HEK293 (cell line): ENCODE data around the gene ITPR2.

ENCODE experiments used
- CTCF ChIA-PET: fragments of 350-600 bp; formaldehyde crosslinking; extraction: SDS; loops from one replicate; lab custom pipeline; 2021; ENCODE audit warnings: antibody characterized with exemption; lab: Yijun Ruan, JAX
- POLR2A ChIA-PET: fragments of 300-600 bp; formaldehyde crosslinking; extraction: SDS; loops from one replicate; lab custom pipeline; 2020; ENCODE audit warnings: antibody characterized with exemption, inconsistent platforms; lab: Yijun Ruan, JAX
- H3K27ac ChIP-seq: fragments of 200-500 bp; sonication (Bioruptor generic); 2 replicates; pipeline ENCODE4 v1.5.1; 2014; ENCODE audit warnings: low read depth, low read length, control low read depth, inconsistent platforms; ENCODE audit errors: extremely low read depth
- H3K36me3 ChIP-seq, 2 experiments: fragments of 200-500 bp in 1 of 2; sonication (Bioruptor generic) in 1 of 2; 1 replicate in 1 of 2; 2 replicates in 1 of 2; pipeline ENCODE4 v1.5.1; 2014 to 2017; ENCODE audit warnings: inconsistent platforms in 2 of 2, low read length in 2 of 2; ENCODE audit not compliant: control insufficient read depth in 2 of 2, insufficient read depth in 1 of 2
- H3K4me1 ChIP-seq: fragments of 200-500 bp; sonication (Bioruptor generic); 2 replicates; pipeline ENCODE4 v1.5.1; 2014; ENCODE audit warnings: mild to moderate bottlenecking, low read length, inconsistent platforms; ENCODE audit not compliant: control insufficient read depth, insufficient read depth
- H3K4me3 ChIP-seq: 2 replicates; pipeline ENCODE4 v1.5.1; 2011; ENCODE audit warnings: low read depth, mild to moderate bottlenecking, control low read depth, low read length, moderate library complexity
- H3K9me3 ChIP-seq: fragments of 200-500 bp; sonication (Bioruptor generic); 2 replicates; pipeline ENCODE4 v1.5.1; 2014; ENCODE audit warnings: low read depth, low read length, inconsistent platforms; ENCODE audit not compliant: control insufficient read depth, insufficient read depth
- FEZF1 ChIP-seq: fragments of 450-650 bp; formaldehyde crosslinking; IDR thresholded peaks from 2 replicates; pipeline ENCODE4 v1.5.1; 2016; ENCODE audit warnings: missing biosample characterization, missing genetic modification characterization
- IKZF3 ChIP-seq: fragments of 450-650 bp; IDR thresholded peaks from 2 replicates; pipeline ENCODE4 v1.5.0; 2018; ENCODE audit warnings: missing biosample characterization, mild to moderate bottlenecking, missing genetic modification characterization, moderate library complexity
- KLF7 ChIP-seq: fragments of 450-650 bp; formaldehyde crosslinking; IDR thresholded peaks from 2 replicates; pipeline ENCODE4 v1.5.1; 2016; ENCODE audit warnings: missing biosample characterization, missing genetic modification characterization, borderline replicate concordance
- KLF8 ChIP-seq: fragments of 450-650 bp; formaldehyde crosslinking; IDR thresholded peaks from 2 replicates; pipeline ENCODE4 v1.5.1; 2016; ENCODE audit warnings: missing biosample characterization, missing genetic modification characterization
- MZF1 ChIP-seq: fragments of 450-650 bp; formaldehyde crosslinking; IDR thresholded peaks from 2 replicates; pipeline ENCODE4 v1.5.1; 2017; ENCODE audit warnings: missing biosample characterization, missing genetic modification characterization, borderline replicate concordance
- TRIM28 ChIP-seq: IDR thresholded peaks from 2 replicates; pipeline ENCODE4 v1.6.1; 2011; ENCODE audit warnings: low read length, control low read depth, borderline replicate concordance
- ZNF132 ChIP-seq: fragments of 450-650 bp; formaldehyde crosslinking; IDR thresholded peaks from 2 replicates; pipeline ENCODE4 v1.5.1; 2017; ENCODE audit warnings: missing biosample characterization, missing genetic modification characterization, borderline replicate concordance
- ZNF266 ChIP-seq: fragments of 450-650 bp; formaldehyde crosslinking; IDR thresholded peaks from 2 replicates; pipeline ENCODE4 v1.5.1; 2016; ENCODE audit warnings: missing biosample characterization, missing genetic modification characterization, low read depth
- ZNF302 ChIP-seq: fragments of 450-650 bp; formaldehyde crosslinking; IDR thresholded peaks from 2 replicates; pipeline ENCODE4 v1.5.1; 2016; ENCODE audit warnings: missing biosample characterization, missing genetic modification characterization, low read depth
- ZNF366 ChIP-seq: fragments of 450-650 bp; formaldehyde crosslinking; conservative IDR thresholded peaks from 2 replicates; pipeline ENCODE4 v1.5.1; 2016; ENCODE audit warnings: missing biosample characterization, missing genetic modification characterization
- ZNF544 ChIP-seq: fragments of 450-650 bp; formaldehyde crosslinking; IDR thresholded peaks from 2 replicates; pipeline ENCODE4 v1.5.0; 2017; ENCODE audit warnings: missing biosample characterization, missing genetic modification characterization
- ZNF558 ChIP-seq: fragments of 450-650 bp; formaldehyde crosslinking; IDR thresholded peaks from 2 replicates; pipeline ENCODE4 v1.5.1; 2016; ENCODE audit warnings: missing biosample characterization, missing genetic modification characterization
- ZNF561 ChIP-seq: fragments of 450-650 bp; IDR thresholded peaks from 2 replicates; pipeline ENCODE4 v1.5.1; 2018; ENCODE audit warnings: missing biosample characterization, missing genetic modification characterization, borderline replicate concordance
- ZNF670 ChIP-seq: fragments of 450-650 bp; formaldehyde crosslinking; IDR thresholded peaks from 2 replicates; pipeline ENCODE4 v1.5.1; 2016; ENCODE audit warnings: missing biosample characterization, missing genetic modification characterization, low read depth
- ZNF785 ChIP-seq: fragments of 450-650 bp; formaldehyde crosslinking; IDR thresholded peaks from 2 replicates; pipeline ENCODE4 v1.5.1; 2016; ENCODE audit warnings: missing biosample characterization, missing genetic modification characterization
- TF ChIP-seq, protein P1 (sequence below): fragments of 450-650 bp; formaldehyde crosslinking; IDR thresholded peaks from 2 replicates; pipeline ENCODE4 v1.5.1; 2016; ENCODE audit warnings: missing biosample characterization, missing genetic modification characterization
- TF ChIP-seq, protein P2 (sequence below): fragments of 450-650 bp; formaldehyde crosslinking; IDR thresholded peaks from 2 replicates; pipeline ENCODE4 v1.5.1; 2016; ENCODE audit warnings: missing biosample characterization, missing genetic modification characterization
- TF ChIP-seq, protein P3 (sequence below): fragments of 450-650 bp; formaldehyde crosslinking; IDR thresholded peaks from 2 replicates; pipeline ENCODE4 v1.5.1; 2016; ENCODE audit warnings: missing biosample characterization, missing genetic modification characterization

ITPR2 gene

DNA sequence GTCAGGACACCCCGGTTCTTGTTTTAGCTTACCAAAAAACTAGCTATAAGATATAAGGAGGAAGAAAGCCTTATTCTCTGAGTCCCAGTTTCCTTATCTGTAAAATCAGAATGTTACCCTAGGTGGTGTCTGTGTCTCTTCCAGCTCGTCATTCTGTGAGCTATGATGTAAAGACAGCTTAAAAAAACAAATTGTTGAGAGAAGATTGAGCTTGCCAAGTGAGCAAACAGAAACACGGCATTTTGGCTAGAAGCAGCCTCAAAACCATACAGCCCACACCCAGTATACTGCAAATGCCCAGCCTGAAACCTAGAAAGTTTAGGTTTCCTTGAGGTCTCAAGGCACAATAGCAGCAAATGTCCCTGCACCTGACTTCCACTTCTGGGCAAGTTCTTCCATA is 486.3 kb downstream of the ITPR2 start:
- no peaks in the 10 kb centered on the region for H3K36me3 ChIP-seq
- CTCF ChIA-PET = interaction anchor here (0.6 to 1.0 kb wide), 4 partner anchors 46 to 372 kb away, joined by 3 to 7 read pairs (median 3); no protein-coding TSS in a partner anchor
- H3K4me1 ChIP-seq = peaks cover 6% of the 10 kb centered on the region
- no peak for TF ChIP-seq KLF7 (tag by site-specific recombination)
- no peak for TF ChIP-seq ZNF670 (tag by site-specific recombination)
- TF ChIP-seq ZNF366 (tag by site-specific recombination) = no peak
- peak; percentile 54; the same call in 1 of the 2 replicates for TF ChIP-seq FEZF1 (tag by site-specific recombination)
- TF ChIP-seq IKZF3 (tag by site-specific recombination) = no peak
- TF ChIP-seq, protein P1, sequence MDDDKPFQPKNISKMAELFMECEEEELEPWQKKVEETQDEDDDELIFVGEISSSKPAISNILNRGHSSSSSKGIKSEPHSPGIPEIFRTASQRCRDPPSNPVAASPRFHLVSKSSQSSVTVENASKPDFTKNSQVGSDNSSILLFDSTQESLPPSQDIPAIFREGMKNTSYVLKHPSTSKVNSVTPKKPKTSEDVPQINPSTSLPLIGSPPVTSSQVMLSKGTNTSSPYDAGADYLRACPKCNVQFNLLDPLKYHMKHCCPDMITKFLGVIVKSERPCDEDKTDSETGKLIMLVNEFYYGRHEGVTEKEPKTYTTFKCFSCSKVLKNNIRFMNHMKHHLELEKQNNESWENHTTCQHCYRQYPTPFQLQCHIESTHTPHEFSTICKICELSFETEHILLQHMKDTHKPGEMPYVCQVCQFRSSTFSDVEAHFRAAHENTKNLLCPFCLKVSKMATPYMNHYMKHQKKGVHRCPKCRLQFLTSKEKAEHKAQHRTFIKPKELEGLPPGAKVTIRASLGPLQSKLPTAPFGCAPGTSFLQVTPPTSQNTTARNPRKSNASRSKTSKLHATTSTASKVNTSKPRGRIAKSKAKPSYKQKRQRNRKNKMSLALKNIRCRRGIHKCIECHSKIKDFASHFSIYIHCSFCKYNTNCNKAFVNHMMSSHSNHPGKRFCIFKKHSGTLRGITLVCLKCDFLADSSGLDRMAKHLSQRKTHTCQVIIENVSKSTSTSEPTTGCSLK (tag by site-specific recombination) = no peak
- POLR2A ChIA-PET = interaction anchor here (0.5 kb wide), 1 partner anchor 137 kb away, joined by 3 read pairs; no protein-coding TSS in a partner anchor
- H3K27ac ChIP-seq = no peak overlapping the region
- no peak overlapping the region for H3K4me3 ChIP-seq
- H3K9me3 ChIP-seq = no peaks in the 10 kb centered on the region

DNA sequence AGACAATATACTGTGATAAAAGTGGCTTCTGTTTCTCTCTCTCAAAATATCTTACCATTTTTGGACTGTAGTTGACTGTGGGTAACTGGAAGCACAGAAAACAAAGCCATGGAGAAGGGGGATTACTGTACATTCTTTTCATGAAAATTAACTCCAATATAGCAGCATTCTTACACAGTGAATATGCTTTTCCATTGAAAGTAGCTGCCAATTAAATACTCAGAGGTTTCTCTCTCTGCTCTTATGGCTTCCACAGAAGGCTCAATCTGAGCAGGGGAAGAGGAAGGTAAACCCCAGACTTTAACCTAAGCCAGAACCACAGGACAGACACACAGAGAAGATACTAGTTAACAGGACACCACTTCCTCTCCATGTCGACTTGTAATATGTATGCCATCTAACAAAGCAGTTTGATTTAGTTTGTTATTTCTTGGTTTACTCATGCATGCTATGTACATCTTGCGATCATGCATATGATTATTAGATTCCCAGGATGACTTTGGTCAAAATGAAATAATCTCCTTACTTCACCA is 487.5 kb downstream of the ITPR2 start:
- no peaks in the 10 kb centered on the region for H3K36me3 ChIP-seq
- peaks cover 12% of the 10 kb centered on the region for H3K4me1 ChIP-seq
- no peak for TF ChIP-seq TRIM28
- TF ChIP-seq ZNF266 = no peak
- no peak for TF ChIP-seq MZF1
- ChIA-PET POLR2A (no interaction called here), CTCF (no interaction called here)
- H3K27ac ChIP-seq = no peak overlapping the region
- H3K9me3 ChIP-seq = no peaks in the 10 kb centered on the region
- H3K4me3 ChIP-seq = no peak overlapping the region

DNA sequence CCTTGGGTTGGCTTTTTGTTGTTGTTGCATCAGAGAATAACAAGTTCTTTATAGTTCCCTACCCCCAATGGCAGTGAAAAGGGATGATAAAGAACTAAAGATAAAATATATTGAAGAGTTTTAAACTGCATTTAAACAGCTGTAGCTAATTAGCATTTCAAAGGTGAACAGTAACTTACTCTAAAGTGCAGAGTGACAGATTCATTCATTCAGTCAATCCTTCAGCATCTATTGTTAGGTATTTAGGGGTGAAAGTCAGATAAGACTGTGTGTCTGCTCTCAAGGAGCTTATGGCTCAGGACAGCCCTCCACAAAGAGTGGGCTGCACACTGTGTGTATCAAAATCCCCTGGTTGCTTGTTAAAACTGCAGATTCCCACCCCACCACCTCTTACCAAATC is 491.5 kb downstream of the ITPR2 start:
- peaks cover 8% of the 10 kb centered on the region; the same call in 1 of the 2 replicates for H3K4me1 ChIP-seq
- H3K4me3 ChIP-seq = no peak overlapping the region
- H3K27ac ChIP-seq = no peak overlapping the region; the same call in 1 of the 2 replicates
- no peaks in the 10 kb centered on the region for H3K36me3 ChIP-seq
- CTCF ChIA-PET = no interaction called here
- no peak for TF ChIP-seq ZNF132 (tag by site-specific recombination)
- TF ChIP-seq ZNF561 (tag by site-specific recombination) = no peak
- TF ChIP-seq ZNF544 (tag by site-specific recombination) = no peak
- no peak for TF ChIP-seq ZNF785 (tag by site-specific recombination)
- TF ChIP-seq, protein P2, sequence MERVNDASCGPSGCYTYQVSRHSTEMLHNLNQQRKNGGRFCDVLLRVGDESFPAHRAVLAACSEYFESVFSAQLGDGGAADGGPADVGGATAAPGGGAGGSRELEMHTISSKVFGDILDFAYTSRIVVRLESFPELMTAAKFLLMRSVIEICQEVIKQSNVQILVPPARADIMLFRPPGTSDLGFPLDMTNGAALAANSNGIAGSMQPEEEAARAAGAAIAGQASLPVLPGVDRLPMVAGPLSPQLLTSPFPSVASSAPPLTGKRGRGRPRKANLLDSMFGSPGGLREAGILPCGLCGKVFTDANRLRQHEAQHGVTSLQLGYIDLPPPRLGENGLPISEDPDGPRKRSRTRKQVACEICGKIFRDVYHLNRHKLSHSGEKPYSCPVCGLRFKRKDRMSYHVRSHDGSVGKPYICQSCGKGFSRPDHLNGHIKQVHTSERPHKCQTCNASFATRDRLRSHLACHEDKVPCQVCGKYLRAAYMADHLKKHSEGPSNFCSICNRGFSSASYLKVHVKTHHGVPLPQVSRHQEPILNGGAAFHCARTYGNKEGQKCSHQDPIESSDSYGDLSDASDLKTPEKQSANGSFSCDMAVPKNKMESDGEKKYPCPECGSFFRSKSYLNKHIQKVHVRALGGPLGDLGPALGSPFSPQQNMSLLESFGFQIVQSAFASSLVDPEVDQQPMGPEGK (tag by site-specific recombination) = no peak
- TF ChIP-seq ZNF558 (tag by site-specific recombination) = no peak
- TF ChIP-seq KLF8 (tag by site-specific recombination) = no peak
- TF ChIP-seq, protein P3, sequence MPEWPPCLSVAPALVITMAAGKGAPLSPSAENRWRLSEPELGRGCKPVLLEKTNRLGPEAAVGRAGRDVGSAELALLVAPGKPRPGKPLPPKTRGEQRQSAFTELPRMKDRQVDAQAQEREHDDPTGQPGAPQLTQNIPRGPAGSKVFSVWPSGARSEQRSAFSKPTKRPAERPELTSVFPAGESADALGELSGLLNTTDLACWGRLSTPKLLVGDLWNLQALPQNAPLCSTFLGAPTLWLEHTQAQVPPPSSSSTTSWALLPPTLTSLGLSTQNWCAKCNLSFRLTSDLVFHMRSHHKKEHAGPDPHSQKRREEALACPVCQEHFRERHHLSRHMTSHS = no peak
- TF ChIP-seq ZNF302 (tag by site-specific recombination) = no peak
- TF ChIP-seq, all 188 proteins: peak for 0
- POLR2A ChIA-PET = interaction anchor here (0.9 kb wide), 1 partner anchor 216 kb away, joined by 3 read pairs; no protein-coding TSS in a partner anchor
- H3K9me3 ChIP-seq = no peaks in the 10 kb centered on the region
